DOHH2 (cell line): Measurements from ENCODE around the gene IL10RA.
"Not testable (repeated sequence)": the region's sequence is repeated elsewhere in the genome, so short reads cannot be mapped to it uniquely, and the experiment has no call there.

Experiments
- H3F3A ChIP-seq: fragments of 200-600 bp; sonication (generic), shearing (Covaris generic); 2 replicates; pipeline ENCODE4 v1.6.0; 2016; ENCODE audit warnings: antibody characterized with exemption, mild to moderate bottlenecking; ENCODE audit not compliant: control insufficient read depth, insufficient read depth
- H3K27ac ChIP-seq: fragments of 200-600 bp; sonication (generic); 2 replicates; pipeline ENCODE4 v1.5.1; 2014; ENCODE audit warnings: low read depth, mild to moderate bottlenecking, low read length, moderate library complexity
- H3K27me3 ChIP-seq: fragments of 200-600 bp; sonication (generic); 2 replicates; pipeline ENCODE4 v1.6.1; 2014; ENCODE audit warnings: mild to moderate bottlenecking, low read length, mixed read lengths; ENCODE audit not compliant: control insufficient read depth
- H3K36me3 ChIP-seq: fragments of 200-600 bp; sonication (generic); 2 replicates; pipeline ENCODE4 v1.6.1; 2014; ENCODE audit warnings: mild to moderate bottlenecking, low read length, moderate library complexity, mixed read lengths; ENCODE audit not compliant: control insufficient read depth
- H3K4me1 ChIP-seq: fragments of 200-600 bp; sonication (generic); 2 replicates; pipeline ENCODE4 v1.6.1; 2014; ENCODE audit warnings: mild to moderate bottlenecking, low read length, mixed read lengths; ENCODE audit not compliant: control insufficient read depth
- H3K4me2 ChIP-seq: fragments of 200-600 bp; sonication (generic); 2 replicates; pipeline ENCODE4 v1.6.0; 2014; ENCODE audit warnings: mild to moderate bottlenecking, low read length, moderate library complexity
- H3K4me3 ChIP-seq: fragments of 200-600 bp; sonication (generic); 2 replicates; pipeline ENCODE4 v1.5.1; 2014; ENCODE audit warnings: mild to moderate bottlenecking, low read length, mixed read lengths
- H3K79me2 ChIP-seq: fragments of 200-600 bp; sonication (generic); 2 replicates; pipeline ENCODE4 v1.6.1; 2014; ENCODE audit warnings: mild to moderate bottlenecking, low read length, mixed read lengths; ENCODE audit not compliant: control insufficient read depth
- H3K9me2 ChIP-seq: fragments of 200-600 bp; sonication (generic); replicated peaks from 2 replicates; pipeline ENCODE4 v1.6.1; 2014; ENCODE audit warnings: mild to moderate bottlenecking, low read length, mixed read lengths; ENCODE audit not compliant: control insufficient read depth
- H3K9me3 ChIP-seq: fragments of 200-600 bp; sonication (generic); 2 replicates; pipeline ENCODE4 v1.6.1; 2014; ENCODE audit warnings: antibody characterized with exemption, low read length, mixed read lengths; ENCODE audit not compliant: control insufficient read depth, insufficient read depth
- H4K20me1 ChIP-seq: fragments of 200-600 bp; sonication (generic); 2 replicates; pipeline ENCODE4 v1.6.0; 2014; ENCODE audit warnings: low read depth, mild to moderate bottlenecking, antibody characterized with exemption, low read length, moderate library complexity; ENCODE audit not compliant: control insufficient read depth, insufficient read depth
- EZH2phosphoT487 ChIP-seq: fragments of 200-600 bp; sonication (generic); IDR thresholded peaks from 2 replicates; pipeline ENCODE4 v1.6.1; 2017; ENCODE audit warnings: borderline replicate concordance, mild to moderate bottlenecking, antibody characterized with exemption, low read length, moderate library complexity, mixed read lengths
- TF ChIP-seq, protein P1 (sequence below): fragments of 200-600 bp; sonication (generic); IDR thresholded peaks from one replicate; pipeline ENCODE4 v1.5.1; 2014; ENCODE audit warnings: antibody characterized with exemption, mild to moderate bottlenecking, low read depth, low read length; ENCODE audit not compliant: poor library complexity, severe bottlenecking

Gene IL10RA

GRCh38 chr11:117976445-117976844, 9.7 kb upstream of the IL10RA start:
- no peaks in the 10 kb centered on the region for H3K9me2 ChIP-seq
- H3K27me3 ChIP-seq: no peaks in the 10 kb centered on the region
- H3K4me1 ChIP-seq: peaks cover 42% of the 10 kb centered on the region
- H4K20me1 ChIP-seq: no peaks in the 10 kb centered on the region
- no peaks in the 10 kb centered on the region for H3K9me3 ChIP-seq
- no peak overlapping the region for H3K27ac ChIP-seq
- peaks cover 8% of the 10 kb centered on the region; the same call in 1 of the 2 replicates for H3K36me3 ChIP-seq
- peaks cover 4% of the 10 kb centered on the region for H3F3A ChIP-seq
- no peak overlapping the region for H3K4me2 ChIP-seq
- TF ChIP-seq, protein P1, sequence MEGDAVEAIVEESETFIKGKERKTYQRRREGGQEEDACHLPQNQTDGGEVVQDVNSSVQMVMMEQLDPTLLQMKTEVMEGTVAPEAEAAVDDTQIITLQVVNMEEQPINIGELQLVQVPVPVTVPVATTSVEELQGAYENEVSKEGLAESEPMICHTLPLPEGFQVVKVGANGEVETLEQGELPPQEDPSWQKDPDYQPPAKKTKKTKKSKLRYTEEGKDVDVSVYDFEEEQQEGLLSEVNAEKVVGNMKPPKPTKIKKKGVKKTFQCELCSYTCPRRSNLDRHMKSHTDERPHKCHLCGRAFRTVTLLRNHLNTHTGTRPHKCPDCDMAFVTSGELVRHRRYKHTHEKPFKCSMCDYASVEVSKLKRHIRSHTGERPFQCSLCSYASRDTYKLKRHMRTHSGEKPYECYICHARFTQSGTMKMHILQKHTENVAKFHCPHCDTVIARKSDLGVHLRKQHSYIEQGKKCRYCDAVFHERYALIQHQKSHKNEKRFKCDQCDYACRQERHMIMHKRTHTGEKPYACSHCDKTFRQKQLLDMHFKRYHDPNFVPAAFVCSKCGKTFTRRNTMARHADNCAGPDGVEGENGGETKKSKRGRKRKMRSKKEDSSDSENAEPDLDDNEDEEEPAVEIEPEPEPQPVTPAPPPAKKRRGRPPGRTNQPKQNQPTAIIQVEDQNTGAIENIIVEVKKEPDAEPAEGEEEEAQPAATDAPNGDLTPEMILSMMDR: no peak
- TF ChIP-seq EZH2phosphoT487: no peak
- no peaks in the 10 kb centered on the region for H3K79me2 ChIP-seq
- no peak overlapping the region for H3K4me3 ChIP-seq

DNA sequence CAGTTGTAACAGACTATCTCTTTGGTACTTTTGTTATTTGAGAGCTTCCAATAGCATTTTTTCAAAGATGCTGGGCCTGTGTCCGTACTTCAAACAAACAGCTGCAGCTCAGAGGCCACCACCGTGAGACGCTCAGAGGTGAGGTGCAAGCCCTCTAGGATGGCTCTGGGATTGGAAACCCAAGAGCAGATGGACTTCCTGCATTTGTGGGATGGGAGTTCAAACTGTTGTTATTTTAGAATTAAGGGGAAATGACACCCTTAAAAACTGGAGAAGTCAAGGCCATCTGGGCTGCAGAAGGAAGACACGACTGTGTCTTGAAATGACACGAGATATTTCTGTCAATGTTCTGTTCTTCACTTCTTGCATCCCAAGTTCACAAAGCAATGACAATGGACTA, 9.2 kb upstream of the IL10RA start:
- H3K36me3 ChIP-seq: peaks cover 8% of the 10 kb centered on the region; the same call in 1 of the 2 replicates
- H3K4me1 ChIP-seq: peaks cover 42% of the 10 kb centered on the region
- TF ChIP-seq, protein P1: no peak
- no peak for TF ChIP-seq EZH2phosphoT487
- no peak overlapping the region for H3K4me3 ChIP-seq
- no peaks in the 10 kb centered on the region for H3K79me2 ChIP-seq
- no peaks in the 10 kb centered on the region for H3K27me3 ChIP-seq
- peaks cover 4% of the 10 kb centered on the region for H3F3A ChIP-seq
- no peak overlapping the region for H3K27ac ChIP-seq
- H4K20me1 ChIP-seq: no peaks in the 10 kb centered on the region
- no peaks in the 10 kb centered on the region for H3K9me3 ChIP-seq
- H3K4me2 ChIP-seq: peak overlapping the region; percentile 16; the same call in 1 of the 2 replicates
- no peaks in the 10 kb centered on the region for H3K9me2 ChIP-seq

DNA sequence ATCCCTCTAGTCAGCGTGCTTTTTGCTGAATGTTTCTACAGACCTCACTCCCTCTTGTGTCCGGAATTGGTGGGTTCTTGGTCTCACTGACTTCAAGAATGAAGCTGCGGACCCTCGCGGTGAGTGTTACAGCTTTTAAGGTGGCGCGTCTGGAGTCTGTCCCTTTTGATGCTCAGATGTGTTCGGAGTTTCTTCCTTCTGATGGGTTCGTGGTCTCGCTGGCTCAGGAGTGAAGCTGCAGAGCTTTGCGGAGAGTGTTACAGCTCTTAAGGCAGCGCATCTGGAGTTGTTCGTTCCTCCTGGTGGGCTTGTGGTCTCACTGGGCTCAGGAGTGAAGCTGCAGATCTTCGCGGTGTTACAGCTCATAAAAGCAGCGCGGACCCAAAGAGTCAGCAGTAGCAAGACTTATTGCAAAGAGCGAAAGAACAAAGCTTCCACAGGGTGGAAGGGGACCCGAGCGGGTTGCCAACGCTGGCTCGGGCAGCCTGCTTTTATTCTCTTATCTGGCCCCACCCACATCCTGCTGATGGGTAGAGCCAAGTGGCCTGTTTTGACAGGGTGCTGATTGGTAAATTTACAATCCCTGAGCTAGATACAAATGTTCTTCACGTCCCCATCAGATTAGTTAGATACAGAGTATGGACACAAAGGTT, 8.5 kb upstream of the IL10RA start:
- H3K27me3 ChIP-seq, H3K4me3 ChIP-seq, H3K27ac ChIP-seq, H3K79me2 ChIP-seq, H4K20me1 ChIP-seq, H3K9me2 ChIP-seq, H3K9me3 ChIP-seq, H3F3A ChIP-seq, H3K36me3 ChIP-seq: not testable (repeated sequence)
- H3K4me1 ChIP-seq: peaks cover 42% of the 10 kb centered on the region
- peak overlapping the region; percentile 16; the same call in 1 of the 2 replicates for H3K4me2 ChIP-seq

GRCh38 chr11:117978291-117978910, 7.8 kb upstream of the IL10RA start:
- H3K9me3 ChIP-seq, H3K27ac ChIP-seq, H3K4me2 ChIP-seq, H3K9me2 ChIP-seq, H3K4me3 ChIP-seq, H3K27me3 ChIP-seq, H4K20me1 ChIP-seq, H3K36me3 ChIP-seq, H3K79me2 ChIP-seq, H3F3A ChIP-seq: not testable (repeated sequence)
- peaks cover 36% of the 10 kb centered on the region for H3K4me1 ChIP-seq
